K562 (cell line): ENCODE results near the gene SLC39A11. TPM values are rescaled to one million over a fixed set of nuclear protein-coding genes. Genes with fewer than 3 reads are reported as not detected.

Source experiments
- ATAC-seq: fragments of 200-7000 bp; cut with Tn5 transposase; 3 replicates; pipeline ENCODE4 v1.9.1; 2020; ENCODE audit warnings: moderate library complexity
- BruUV-seq: library from RNA; stranded (reverse); fragments of 400-500 nt; replicated peaks from 2 replicates; lab custom pipeline; 2021; lab: Mats Ljungman, UMichigan
- CTCF ChIA-PET: fragments of 300-600 bp; formaldehyde crosslinking; extraction: SDS; loops from one replicate; lab custom pipeline; 2021; ENCODE audit warnings: low intra/inter-chr PET ratio; lab: Yijun Ruan, JAX
- POLR2A ChIA-PET: fragments of 300-600, 350-650 bp; sonication (Branson Sonifier 250); formaldehyde crosslinking; extraction: SDS; loops from one replicate; lab custom pipeline; 2021; ENCODE audit warnings: antibody characterized with exemption, inconsistent platforms; lab: Yijun Ruan, JAX
- DNase-seq, 4 experiments: peaks; one replicate each; pipeline versions ENCODE4 v3.0.0 to v3.0.0-alpha.2; 2011 to 2018; ENCODE audit warnings: low spot score in 3 of 4, mixed read lengths in 3 of 4; ENCODE audit errors: extremely low read depth in 1 of 4
- FAIRE-seq: peaks from 2 replicates; lab custom pipeline; 2011; peaks lifted over from hg19 to GRCh38; lab: Jason Lieb, UNC
- H2AFZ ChIP-seq: 2 replicates; pipeline ENCODE4 v1.6.0; 2011; ENCODE audit warnings: low read depth, low read length, control low read depth, inconsistent platforms
- H3K27ac ChIP-seq: fragments of 200-600 bp; 3 replicates; pipeline ENCODE4 v1.8.0; 2011; ENCODE audit warnings: low read depth, mild to moderate bottlenecking, control low read depth, inconsistent platforms, low read length, moderate library complexity, mixed read lengths; ENCODE audit errors: extremely low read depth
- H3K27me3 ChIP-seq, 2 experiments: fragments of 300-600 bp in 1 of 2; 2 replicates in 1 of 2; 3 replicates in 1 of 2; pipeline versions ENCODE4 v1.6.0 to v1.8.0; 2011; ENCODE audit warnings: inconsistent platforms in 2 of 2, low read length in 2 of 2, mild to moderate bottlenecking in 1 of 2, mixed read lengths in 1 of 2, moderate library complexity in 1 of 2; ENCODE audit not compliant: control insufficient read depth in 2 of 2, insufficient read depth in 2 of 2
- H3K36me3 ChIP-seq: fragments of 300-600 bp; 3 replicates; pipeline ENCODE4 v1.8.0; 2011; ENCODE audit warnings: mild to moderate bottlenecking, low read length, inconsistent platforms; ENCODE audit not compliant: control insufficient read depth, insufficient read depth
- H3K4me1 ChIP-seq, 2 experiments: fragments of 200-600 bp in 1 of 2; replicated peaks in 1 of 2; 2 replicates in 1 of 2; 3 replicates in 1 of 2; pipeline versions ENCODE4 v1.5.1 to v1.8.0; 2011; ENCODE audit warnings: inconsistent platforms in 2 of 2, low read length in 2 of 2, mild to moderate bottlenecking in 1 of 2, mixed read lengths in 1 of 2, moderate library complexity in 1 of 2; ENCODE audit not compliant: control insufficient read depth in 2 of 2, insufficient read depth in 2 of 2
- H3K4me2 ChIP-seq: 2 replicates; pipeline ENCODE4 v1.6.1; 2011; ENCODE audit warnings: low read length, control low read depth, inconsistent platforms, mixed read lengths; ENCODE audit not compliant: insufficient read depth
- H3K4me3 ChIP-seq: fragments of 200-600 bp; sonication (generic), shearing (Covaris generic); 2 replicates; pipeline ENCODE4 v1.5.1; 2016; ENCODE audit warnings: control low read depth, inconsistent platforms
- H3K79me2 ChIP-seq: fragments of 200-600 bp; 3 replicates; pipeline ENCODE4 v1.8.0; 2011; ENCODE audit warnings: low read length, inconsistent platforms; ENCODE audit not compliant: control insufficient read depth, insufficient read depth
- H3K9ac ChIP-seq, 2 experiments: 2 replicates each; pipeline versions ENCODE4 v1.6.0 to v1.6.1; 2011; ENCODE audit warnings: low read depth in 2 of 2, low read length in 2 of 2, control low read depth in 1 of 2, inconsistent platforms in 1 of 2, mild to moderate bottlenecking in 1 of 2, mixed read lengths in 1 of 2; ENCODE audit not compliant: insufficient read depth in 1 of 2
- H3K9me1 ChIP-seq: one replicate; pipeline ENCODE4 v1.6.0; 2011; ENCODE audit warnings: inconsistent platforms, mild to moderate bottlenecking, low read length, moderate library complexity; ENCODE audit not compliant: control insufficient read depth, insufficient read depth
- H3K9me3 ChIP-seq: replicated peaks from 2 replicates; pipeline ENCODE4 v1.5.1; 2011; ENCODE audit warnings: low read depth, low read length, inconsistent platforms; ENCODE audit not compliant: control insufficient read depth, insufficient read depth
- H4K20me1 ChIP-seq: replicated peaks from 2 replicates; pipeline ENCODE4 v1.6.1; 2011; ENCODE audit warnings: low read length, inconsistent platforms, mixed read lengths; ENCODE audit not compliant: control insufficient read depth, insufficient read depth
- ATF6 ChIP-seq: sonication (generic); formaldehyde crosslinking; IDR thresholded peaks from 2 replicates; pipeline ENCODE4 v1.4.0; 2020; ENCODE audit warnings: mild to moderate bottlenecking, missing genetic modification reagents
- BRF1 ChIP-seq: IDR thresholded peaks from 3 replicates; pipeline ENCODE4 v1.6.1; 2011; ENCODE audit warnings: borderline replicate concordance, mild to moderate bottlenecking; ENCODE audit not compliant: insufficient read length; ENCODE audit errors: extremely low read depth
- CHD2 ChIP-seq: IDR thresholded peaks from 2 replicates; pipeline ENCODE4 v1.6.1; 2011; ENCODE audit warnings: low read depth, low read length
- DMBX1 ChIP-seq: fragments of 250-450 bp; sonication (Bioruptor Pico); IDR thresholded peaks from 2 replicates; pipeline ENCODE4 v1.8.0; 2022; ENCODE audit warnings: inconsistent platforms, mild to moderate bottlenecking, moderate library complexity, borderline replicate concordance
- FOXJ2 ChIP-seq: fragments of 200-800 bp; sonication (Bioruptor generic); IDR thresholded peaks from 2 replicates; pipeline ENCODE4 v1.6.1; 2016; ENCODE audit warnings: missing genetic modification characterization, missing compliant biosample characterization
- IRF9 ChIP-seq: fragments of 450-650 bp; IDR thresholded peaks from 2 replicates; pipeline ENCODE4 v1.6.1; 2016; ENCODE audit warnings: missing biosample characterization, missing genetic modification characterization
- NCOR1 ChIP-seq: fragments of 450-650 bp; IDR thresholded peaks from 2 replicates; pipeline ENCODE4 v1.6.1; 2016; ENCODE audit warnings: mild to moderate bottlenecking, moderate library complexity
- POLR2AphosphoS5 ChIP-seq: IDR thresholded peaks from 2 replicates; pipeline ENCODE4 v1.6.1; 2011; ENCODE audit warnings: mild to moderate bottlenecking, low read depth, low read length, moderate library complexity; ENCODE audit not compliant: control insufficient read depth, insufficient read depth
- SMARCE1 ChIP-seq: fragments of 450-650 bp; IDR thresholded peaks from 2 replicates; pipeline ENCODE4 v1.7.1; 2016; ENCODE audit warnings: mild to moderate bottlenecking
- STAT5A ChIP-seq: IDR thresholded peaks from 2 replicates; pipeline ENCODE4 v1.6.1; 2012; ENCODE audit warnings: low read length, inconsistent platforms, borderline replicate concordance
- TRIM24 ChIP-seq, 2 experiments: fragments of 450-650 bp; IDR thresholded peaks; 2 replicates each; pipeline ENCODE4 v1.6.1; 2016
- ZBTB7A ChIP-seq: IDR thresholded peaks from 2 replicates; pipeline ENCODE4 v1.6.1; 2011; ENCODE audit warnings: low read depth, mild to moderate bottlenecking, low read length, moderate library complexity, borderline replicate concordance; ENCODE audit not compliant: control insufficient read depth
- ZNF354B ChIP-seq: fragments of 250-450 bp; sonication (Bioruptor Pico); IDR thresholded peaks from 2 replicates; pipeline ENCODE4 v1.4.0; 2020
- ZNF740 ChIP-seq, 3 experiments: fragments of 200-800 bp in 1 of 3; sonication (Bioruptor generic) in 1 of 3; sonication (generic) in 1 of 3; formaldehyde crosslinking in 1 of 3; IDR thresholded peaks; 2 replicates each; pipeline versions ENCODE4 v1.6.1 to v1.8.0; 2016 to 2022; ENCODE audit warnings: mild to moderate bottlenecking in 2 of 3, missing compliant biosample characterization in 2 of 3, missing genetic modification characterization in 2 of 3, missing genetic modification reagents in 1 of 3
- WGBS: fragments of 100-300 bp; shearing (Covaris generic); methylation state at CpG from one replicate; pipeline ENCODE4 v1.1.6; 2016; ENCODE audit warnings: low coverage, mixed read lengths; ENCODE audit not compliant: insufficient coverage; ENCODE audit errors: missing lambda C conversion rate; 5-methylcytosine and 5-hydroxymethylcytosine counted together
- in situ Hi-C: fragments of 300-500 bp; cut with MboI; formaldehyde crosslinking; loops from 4 replicates; pipeline ENCODE4 v1.15.0; 2018; ENCODE audit warnings: inconsistent platforms, mixed read lengths
- intact Hi-C: fragments of 100-400 bp; cut with micrococcal nuclease; formaldehyde crosslinking; loops from 2 replicates; pipeline ENCODE4 v1.14.2; 2022
- polyA plus RNA-seq, 8 experiments: library from polyadenylated mRNA; depleted of rRNA in 4 of 8; stranded (reverse) in 5 of 8; unstranded in 3 of 8; fragments of >200 nt; fragmentation: Nextera tagmentation in 2 of 8; fragmentation: Illumina TruSeq in 1 of 8; extraction: Ambion mirVana in 2 of 8; extraction: Trizol in 1 of 8; gene quantifications; 2 replicates each; pipeline versions ENCODE4 v1.2.1 to v1.2.3, GENCODE V29; 2011 to 2014; ENCODE audit warnings: inconsistent platforms in 1 of 8, missing spikeins in 1 of 8
- total RNA-seq, 7 experiments: library from RNA; depleted of rRNA in 6 of 7; stranded (reverse); fragments of >200 nt in 6 of 7; fragmentation: Illumina TruSeq in 2 of 7; extraction: Trizol in 2 of 7; gene quantifications; 2 replicates each; pipeline versions ENCODE4 v1.2.1 to v1.2.3, GENCODE V29; 2011 to 2021; ENCODE audit warnings: low replicate concordance in 1 of 7
- TF ChIP-seq, protein P1 (sequence below): IDR thresholded peaks from 2 replicates; pipeline ENCODE4 v1.6.1; 2014; ENCODE audit warnings: antibody characterized with exemption

Gene SLC39A11
- total and polyA plus RNA-seq, 9 of the 15 experiments (the other 6 are each of a cell fraction or from before 2014, with no cell fraction given) = 10.5 to 26.4 (median 13.4) TPM

GRCh38 chr17:72901657-72902056 is 190.8 kb downstream of the SLC39A11 start:
- ChIA-PET CTCF (no interaction called here), POLR2A (interaction anchor here (1.1 to 1.7 kb wide), 2 partner anchors 9 to 11 kb away, joined by 4 to 8 read pairs; no protein-coding TSS in a partner anchor)
- peak overlapping the region; percentile 20; the same call in 1 of the 2 replicates for H3K4me2 ChIP-seq
- FAIRE-seq = peak; percentile 84
- H2AFZ ChIP-seq = no peak overlapping the region
- peak; percentile 55 to 76 (median 62) for DNase-seq
- intact Hi-C loops (no loop called here), in situ Hi-C loops (no loop called here)
- ATAC-seq = peak; percentile 63
- no peaks in the 10 kb centered on the region for H3K9me3 ChIP-seq
- H3K9ac ChIP-seq = no peak overlapping the region
- peaks cover 5 to 24% of the 10 kb centered on the region in 2 experiments; a peak in 4 of 5 replicates for H3K4me1 ChIP-seq
- H3K27me3 ChIP-seq = no peaks in the 10 kb centered on the region
- WGBS = 6% methylated on average over 3 of the region's 3 CpGs
- H4K20me1 ChIP-seq = no peaks in the 10 kb centered on the region
- no peaks in the 10 kb centered on the region for H3K79me2 ChIP-seq
- peaks cover 3% of the 10 kb centered on the region; the same call in 1 of the 3 replicates for H3K36me3 ChIP-seq
- no peaks in the 10 kb centered on the region for H3K9me1 ChIP-seq
- H3K4me3 ChIP-seq = no peak overlapping the region
- no TSS peak for BruUV-seq
- H3K27ac ChIP-seq = peak overlapping the region; percentile 42
- TF ChIP-seq TRIM24 (IDR thresholded peaks at IDR 0.05) = peak; percentile 37 to 48; a peak in 2 of 4 replicates
- peak; percentile 31; the same call in 1 of the 2 replicates for TF ChIP-seq STAT5A
- no peak for TF ChIP-seq ZNF354B (CRISPR knock-in tag)
- no peak for TF ChIP-seq CHD2
- no peak for TF ChIP-seq IRF9 (tag)
- no peak for TF ChIP-seq BRF1
- TF ChIP-seq DMBX1 (CRISPR knock-in tag) = peak; percentile 27; the same call in 1 of the 2 replicates
- 0 out of 2 replicates have a peak, but pooled peaks have one; percentile 47 for TF ChIP-seq POLR2AphosphoS5
- peak; percentile 62; the same call in 1 of the 2 replicates for TF ChIP-seq NCOR1
- TF ChIP-seq ATF6 (CRISPR knock-in tag) = no peak
- TF ChIP-seq, protein P1, sequence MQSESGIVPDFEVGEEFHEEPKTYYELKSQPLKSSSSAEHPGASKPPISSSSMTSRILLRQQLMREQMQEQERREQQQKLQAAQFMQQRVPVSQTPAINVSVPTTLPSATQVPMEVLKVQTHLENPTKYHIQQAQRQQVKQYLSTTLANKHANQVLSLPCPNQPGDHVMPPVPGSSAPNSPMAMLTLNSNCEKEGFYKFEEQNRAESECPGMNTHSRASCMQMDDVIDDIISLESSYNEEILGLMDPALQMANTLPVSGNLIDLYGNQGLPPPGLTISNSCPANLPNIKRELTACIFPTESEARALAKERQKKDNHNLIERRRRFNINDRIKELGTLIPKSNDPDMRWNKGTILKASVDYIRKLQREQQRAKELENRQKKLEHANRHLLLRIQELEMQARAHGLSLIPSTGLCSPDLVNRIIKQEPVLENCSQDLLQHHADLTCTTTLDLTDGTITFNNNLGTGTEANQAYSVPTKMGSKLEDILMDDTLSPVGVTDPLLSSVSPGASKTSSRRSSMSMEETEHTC = no peak
- no peak for TF ChIP-seq ZNF740 (CRISPR knock-in tag; IDR thresholded peaks at IDR 0.05)
- TF ChIP-seq ZNF740 (tag; IDR thresholded peaks at IDR 0.05) = no peak
- 0 out of 2 replicates have a peak, but pooled peaks have one; percentile 19 for TF ChIP-seq ZBTB7A
- TF ChIP-seq SMARCE1 = peak; percentile 17; the same call in 1 of the 2 replicates
- no peak for TF ChIP-seq FOXJ2 (tag)
